Thyroid gland (tissue), 4 donors: ENCODE measurements around the gene LIMS1.

Experiments
- CTCF ChIP-seq, 6 experiments: fragments of 200-600 bp in 3 of 6; fragments of 450-650 bp in 3 of 6; sonication (generic) in 3 of 6; IDR thresholded peaks; one replicate each; pipeline ENCODE4 v1.5.1; 2016 to 2019; ENCODE audit warnings: antibody characterized with exemption in 6 of 6, mild to moderate bottlenecking in 2 of 6, inconsistent platforms in 1 of 6, moderate library complexity in 1 of 6
- POLR2A ChIP-seq, 2 donors: fragments of 450-650 bp; IDR thresholded peaks; one replicate each; pipeline ENCODE4 v1.6.1; 2017; ENCODE audit warnings: antibody characterized with exemption in 2 of 2, mild to moderate bottlenecking in 2 of 2, moderate library complexity in 1 of 2

GRCh38 chr2:108589781-108590180 lies 55.5 kb downstream of the LIMS1 start:
- no peak for TF ChIP-seq CTCF (IDR thresholded peaks at IDR 0.05)
- TF ChIP-seq POLR2A (IDR thresholded peaks at IDR 0.05) = no peak
